K562 (cell line): ENCODE measurements around the gene TMEM184C. TPM values are rescaled to one million over a fixed set of nuclear protein-coding genes. Genes with fewer than 3 reads are reported as not detected.

Source experiments
- CREB1 ChIP-seq, 2 experiments: sonication (generic) in 1 of 2; formaldehyde crosslinking in 1 of 2; IDR thresholded peaks; 2 replicates each; pipeline versions ENCODE4 v1.6.1 to v1.8.0; 2012 to 2022; ENCODE audit warnings: inconsistent platforms in 1 of 2, mild to moderate bottlenecking in 1 of 2, missing genetic modification reagents in 1 of 2, moderate library complexity in 1 of 2
- CREM ChIP-seq: IDR thresholded peaks from 2 replicates; pipeline ENCODE4 v1.6.1; 2014; ENCODE audit warnings: antibody characterized with exemption, low read depth
- HNRNPK ChIP-seq: fragments of 200-400 bp; formaldehyde crosslinking; IDR thresholded peaks from one replicate; pipeline ENCODE4 v1.6.1; 2018; ENCODE audit warnings: mild to moderate bottlenecking, low read depth, low read length; ENCODE audit not compliant: poor library complexity, severe bottlenecking
- HSF4 ChIP-seq: fragments of 250-450 bp; sonication (Bioruptor Pico); IDR thresholded peaks from 2 replicates; pipeline ENCODE4 v2.1.2; 2022; ENCODE audit warnings: mild to moderate bottlenecking, moderate library complexity, borderline replicate concordance
- MCM3 ChIP-seq: fragments of 450-650 bp; IDR thresholded peaks from 2 replicates; pipeline ENCODE4 v1.6.1; 2016
- NCOR1 ChIP-seq: fragments of 450-650 bp; IDR thresholded peaks from 2 replicates; pipeline ENCODE4 v1.6.1; 2016; ENCODE audit warnings: mild to moderate bottlenecking, moderate library complexity
- RBM39 ChIP-seq: fragments of 200-400 bp; formaldehyde crosslinking; optimal IDR thresholded peaks from 2 replicates; pipeline ENCODE3; 2018; ENCODE audit warnings: low read depth, low read length
- TGIF2 ChIP-seq: sonication (generic); formaldehyde crosslinking; IDR thresholded peaks from 2 replicates; pipeline ENCODE4 v1.8.1; 2022; ENCODE audit warnings: mild to moderate bottlenecking, missing genetic modification reagents, moderate library complexity
- ZKSCAN8 ChIP-seq: fragments of 200-800 bp; sonication (Bioruptor generic); IDR thresholded peaks from 2 replicates; pipeline ENCODE4 v1.6.1; 2016; ENCODE audit warnings: missing genetic modification characterization, missing compliant biosample characterization
- ZNF263 ChIP-seq: sonication (generic); formaldehyde crosslinking; IDR thresholded peaks from 2 replicates; pipeline ENCODE4 v1.8.0; 2022; ENCODE audit warnings: mild to moderate bottlenecking, missing genetic modification reagents, borderline replicate concordance
- ZNF316 ChIP-seq: fragments of 450-650 bp; IDR thresholded peaks from 2 replicates; pipeline ENCODE4 v1.6.1; 2016
- polyA plus RNA-seq, 8 experiments: library from polyadenylated mRNA; depleted of rRNA in 4 of 8; stranded (reverse) in 5 of 8; unstranded in 3 of 8; fragments of >200 nt; fragmentation: Nextera tagmentation in 2 of 8; fragmentation: Illumina TruSeq in 1 of 8; extraction: Ambion mirVana in 2 of 8; extraction: Trizol in 1 of 8; gene quantifications; 2 replicates each; pipeline versions ENCODE4 v1.2.1 to v1.2.3, GENCODE V29; 2011 to 2014; ENCODE audit warnings: inconsistent platforms in 1 of 8, missing spikeins in 1 of 8
- total RNA-seq, 7 experiments: library from RNA; depleted of rRNA in 6 of 7; stranded (reverse); fragments of >200 nt in 6 of 7; fragmentation: Illumina TruSeq in 2 of 7; extraction: Trizol in 2 of 7; gene quantifications; 2 replicates each; pipeline versions ENCODE4 v1.2.1 to v1.2.3, GENCODE V29; 2011 to 2021; ENCODE audit warnings: low replicate concordance in 1 of 7
- TF ChIP-seq, protein P1 (sequence below): fragments of 200-400 bp; formaldehyde crosslinking; IDR thresholded peaks from 2 replicates; pipeline ENCODE4 v1.6.1; 2017; ENCODE audit warnings: mild to moderate bottlenecking, low read depth, low read length, moderate library complexity
- TF ChIP-seq, protein P2 (sequence below): fragments of 450-650 bp; IDR thresholded peaks from 2 replicates; pipeline ENCODE4 v1.6.1; 2016; ENCODE audit warnings: antibody characterized with exemption
- TF ChIP-seq, protein P3 (sequence below): fragments of 450-650 bp; IDR thresholded peaks from 2 replicates; pipeline ENCODE4 v1.6.1; 2016; ENCODE audit warnings: mild to moderate bottlenecking
- TF ChIP-seq, protein P4 (sequence below), 2 experiments: fragments of 450-650 bp; conservative IDR thresholded peaks; 2 replicates each; pipeline ENCODE4 v1.6.1; 2017; ENCODE audit warnings: mild to moderate bottlenecking in 2 of 2, moderate library complexity in 2 of 2
- TF ChIP-seq, protein P5 (sequence below): fragments of 250-450 bp; sonication (Bioruptor Pico); IDR thresholded peaks from 2 replicates; pipeline ENCODE4 v1.4.0; 2020; ENCODE audit warnings: mild to moderate bottlenecking, moderate library complexity, borderline replicate concordance

Gene TMEM184C
- total and polyA plus RNA-seq, 9 of the 15 experiments (the other 6 are each of a cell fraction or from before 2014, with no cell fraction given), result 3.9 to 24.2 (median 18.2) TPM

DNA sequence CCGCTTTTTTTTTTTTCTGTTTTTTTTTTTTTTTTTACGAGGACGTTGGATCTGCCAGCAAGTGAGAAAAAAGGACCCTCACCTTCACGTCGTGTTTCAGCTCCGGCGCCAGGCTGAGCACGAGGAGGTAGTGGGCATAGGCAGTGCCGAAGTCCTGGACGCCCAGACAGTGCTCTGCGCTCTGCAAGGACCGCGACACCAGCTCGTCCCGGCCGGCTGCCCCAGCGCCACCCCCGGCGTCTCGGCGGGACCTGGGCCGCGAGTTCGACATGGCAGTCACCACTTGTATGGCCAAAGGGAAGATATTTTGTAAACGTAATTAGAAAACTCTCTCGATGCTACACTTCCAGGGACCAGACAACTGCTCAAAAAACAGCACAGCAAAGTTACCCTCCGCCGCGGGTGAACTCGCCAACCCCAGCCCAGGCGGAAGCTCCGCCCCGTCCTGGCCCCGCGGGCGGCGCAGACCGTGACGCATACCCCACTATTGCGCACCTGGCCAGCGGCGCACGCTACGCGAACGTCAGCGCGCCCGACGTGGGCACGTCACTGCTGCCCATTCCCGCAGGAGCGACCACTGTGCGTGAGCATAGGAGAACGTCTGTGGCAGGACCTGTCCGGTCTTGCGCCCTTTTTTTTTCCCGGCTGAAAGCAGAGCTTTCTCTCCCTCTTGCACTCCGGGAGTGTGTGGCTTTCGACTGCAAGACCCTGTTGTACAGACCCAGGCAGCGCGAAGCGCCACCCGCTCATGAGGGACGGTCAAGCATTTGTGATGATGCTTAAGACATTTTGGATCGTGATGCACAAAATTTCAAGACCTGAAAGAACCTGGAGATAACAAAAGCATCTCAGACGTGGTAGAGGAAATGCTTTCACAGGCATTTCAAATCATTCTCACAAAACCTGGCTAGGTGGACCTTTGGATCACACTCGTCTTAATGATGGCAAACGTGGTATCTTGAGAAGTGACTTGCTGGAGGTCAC lies 66.8 kb downstream of the TMEM184C start, which contains the start of gene PRMT9 (continued):
- TF ChIP-seq, protein P1, sequence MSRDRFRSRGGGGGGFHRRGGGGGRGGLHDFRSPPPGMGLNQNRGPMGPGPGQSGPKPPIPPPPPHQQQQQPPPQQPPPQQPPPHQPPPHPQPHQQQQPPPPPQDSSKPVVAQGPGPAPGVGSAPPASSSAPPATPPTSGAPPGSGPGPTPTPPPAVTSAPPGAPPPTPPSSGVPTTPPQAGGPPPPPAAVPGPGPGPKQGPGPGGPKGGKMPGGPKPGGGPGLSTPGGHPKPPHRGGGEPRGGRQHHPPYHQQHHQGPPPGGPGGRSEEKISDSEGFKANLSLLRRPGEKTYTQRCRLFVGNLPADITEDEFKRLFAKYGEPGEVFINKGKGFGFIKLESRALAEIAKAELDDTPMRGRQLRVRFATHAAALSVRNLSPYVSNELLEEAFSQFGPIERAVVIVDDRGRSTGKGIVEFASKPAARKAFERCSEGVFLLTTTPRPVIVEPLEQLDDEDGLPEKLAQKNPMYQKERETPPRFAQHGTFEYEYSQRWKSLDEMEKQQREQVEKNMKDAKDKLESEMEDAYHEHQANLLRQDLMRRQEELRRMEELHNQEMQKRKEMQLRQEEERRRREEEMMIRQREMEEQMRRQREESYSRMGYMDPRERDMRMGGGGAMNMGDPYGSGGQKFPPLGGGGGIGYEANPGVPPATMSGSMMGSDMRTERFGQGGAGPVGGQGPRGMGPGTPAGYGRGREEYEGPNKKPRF, result no peak
- TF ChIP-seq, protein P2, sequence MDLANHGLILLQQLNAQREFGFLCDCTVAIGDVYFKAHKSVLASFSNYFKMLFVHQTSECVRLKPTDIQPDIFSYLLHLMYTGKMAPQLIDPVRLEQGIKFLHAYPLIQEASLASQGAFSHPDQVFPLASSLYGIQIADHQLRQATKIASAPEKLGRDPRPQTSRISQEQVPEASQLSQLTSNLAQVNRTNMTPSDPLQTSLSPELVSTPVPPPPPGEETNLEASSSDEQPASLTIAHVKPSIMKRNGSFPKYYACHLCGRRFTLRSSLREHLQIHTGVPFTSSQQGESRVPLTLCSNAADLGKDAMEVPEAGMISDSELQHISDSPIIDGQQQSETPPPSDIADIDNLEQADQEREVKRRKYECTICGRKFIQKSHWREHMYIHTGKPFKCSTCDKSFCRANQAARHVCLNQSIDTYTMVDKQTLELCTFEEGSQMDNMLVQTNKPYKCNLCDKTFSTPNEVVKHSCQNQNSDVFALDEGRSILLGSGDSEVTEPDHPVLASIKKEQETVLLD, result peak; percentile 99
- TF ChIP-seq, protein P3, sequence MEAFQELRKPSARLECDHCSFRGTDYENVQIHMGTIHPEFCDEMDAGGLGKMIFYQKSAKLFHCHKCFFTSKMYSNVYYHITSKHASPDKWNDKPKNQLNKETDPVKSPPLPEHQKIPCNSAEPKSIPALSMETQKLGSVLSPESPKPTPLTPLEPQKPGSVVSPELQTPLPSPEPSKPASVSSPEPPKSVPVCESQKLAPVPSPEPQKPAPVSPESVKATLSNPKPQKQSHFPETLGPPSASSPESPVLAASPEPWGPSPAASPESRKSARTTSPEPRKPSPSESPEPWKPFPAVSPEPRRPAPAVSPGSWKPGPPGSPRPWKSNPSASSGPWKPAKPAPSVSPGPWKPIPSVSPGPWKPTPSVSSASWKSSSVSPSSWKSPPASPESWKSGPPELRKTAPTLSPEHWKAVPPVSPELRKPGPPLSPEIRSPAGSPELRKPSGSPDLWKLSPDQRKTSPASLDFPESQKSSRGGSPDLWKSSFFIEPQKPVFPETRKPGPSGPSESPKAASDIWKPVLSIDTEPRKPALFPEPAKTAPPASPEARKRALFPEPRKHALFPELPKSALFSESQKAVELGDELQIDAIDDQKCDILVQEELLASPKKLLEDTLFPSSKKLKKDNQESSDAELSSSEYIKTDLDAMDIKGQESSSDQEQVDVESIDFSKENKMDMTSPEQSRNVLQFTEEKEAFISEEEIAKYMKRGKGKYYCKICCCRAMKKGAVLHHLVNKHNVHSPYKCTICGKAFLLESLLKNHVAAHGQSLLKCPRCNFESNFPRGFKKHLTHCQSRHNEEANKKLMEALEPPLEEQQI, result peak; percentile 52; the same call in 1 of the 2 replicates
- no peak for TF ChIP-seq HNRNPK
- TF ChIP-seq, protein P4, sequence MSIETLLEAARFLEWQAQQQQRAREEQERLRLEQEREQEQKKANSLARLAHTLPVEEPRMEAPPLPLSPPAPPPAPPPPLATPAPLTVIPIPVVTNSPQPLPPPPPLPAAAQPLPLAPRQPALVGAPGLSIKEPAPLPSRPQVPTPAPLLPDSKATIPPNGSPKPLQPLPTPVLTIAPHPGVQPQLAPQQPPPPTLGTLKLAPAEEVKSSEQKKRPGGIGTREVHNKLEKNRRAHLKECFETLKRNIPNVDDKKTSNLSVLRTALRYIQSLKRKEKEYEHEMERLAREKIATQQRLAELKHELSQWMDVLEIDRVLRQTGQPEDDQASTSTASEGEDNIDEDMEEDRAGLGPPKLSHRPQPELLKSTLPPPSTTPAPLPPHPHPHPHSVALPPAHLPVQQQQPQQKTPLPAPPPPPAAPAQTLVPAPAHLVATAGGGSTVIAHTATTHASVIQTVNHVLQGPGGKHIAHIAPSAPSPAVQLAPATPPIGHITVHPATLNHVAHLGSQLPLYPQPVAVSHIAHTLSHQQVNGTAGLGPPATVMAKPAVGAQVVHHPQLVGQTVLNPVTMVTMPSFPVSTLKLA (conservative IDR thresholded peaks at IDR 0.05), result peak; percentile 63 to 83
- no peak for TF ChIP-seq ZNF263 (CRISPR knock-in tag)
- no peak for TF ChIP-seq RBM39
- peak; percentile 99 for TF ChIP-seq CREM
- no peak for TF ChIP-seq ZKSCAN8 (CRISPR knock-in tag)
- 0 out of 2 replicates have a peak, but pooled peaks have one; percentile 19 for TF ChIP-seq NCOR1
- TF ChIP-seq CREB1 (IDR thresholded peaks at IDR 0.05), result peak; percentile 99
- TF ChIP-seq CREB1 (CRISPR knock-in tag; IDR thresholded peaks at IDR 0.05), result peak; percentile 98
- TF ChIP-seq, protein P5, sequence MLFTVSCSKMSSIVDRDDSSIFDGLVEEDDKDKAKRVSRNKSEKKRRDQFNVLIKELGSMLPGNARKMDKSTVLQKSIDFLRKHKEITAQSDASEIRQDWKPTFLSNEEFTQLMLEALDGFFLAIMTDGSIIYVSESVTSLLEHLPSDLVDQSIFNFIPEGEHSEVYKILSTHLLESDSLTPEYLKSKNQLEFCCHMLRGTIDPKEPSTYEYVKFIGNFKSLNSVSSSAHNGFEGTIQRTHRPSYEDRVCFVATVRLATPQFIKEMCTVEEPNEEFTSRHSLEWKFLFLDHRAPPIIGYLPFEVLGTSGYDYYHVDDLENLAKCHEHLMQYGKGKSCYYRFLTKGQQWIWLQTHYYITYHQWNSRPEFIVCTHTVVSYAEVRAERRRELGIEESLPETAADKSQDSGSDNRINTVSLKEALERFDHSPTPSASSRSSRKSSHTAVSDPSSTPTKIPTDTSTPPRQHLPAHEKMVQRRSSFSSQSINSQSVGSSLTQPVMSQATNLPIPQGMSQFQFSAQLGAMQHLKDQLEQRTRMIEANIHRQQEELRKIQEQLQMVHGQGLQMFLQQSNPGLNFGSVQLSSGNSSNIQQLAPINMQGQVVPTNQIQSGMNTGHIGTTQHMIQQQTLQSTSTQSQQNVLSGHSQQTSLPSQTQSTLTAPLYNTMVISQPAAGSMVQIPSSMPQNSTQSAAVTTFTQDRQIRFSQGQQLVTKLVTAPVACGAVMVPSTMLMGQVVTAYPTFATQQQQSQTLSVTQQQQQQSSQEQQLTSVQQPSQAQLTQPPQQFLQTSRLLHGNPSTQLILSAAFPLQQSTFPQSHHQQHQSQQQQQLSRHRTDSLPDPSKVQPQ (CRISPR knock-in tag), result no peak
- no peak for TF ChIP-seq TGIF2 (CRISPR knock-in tag)
- no peak for TF ChIP-seq HSF4
- no peak for TF ChIP-seq MCM3
- no peak for TF ChIP-seq ZNF316
